ENCODE data around the gene MPZL3.
A peak's percentile ranks its signal among the peaks of the same experiment; 100 is the strongest.

The MPZL3 gene

GRCh38 chr11:118200497-118200896 lies 51.7 kb downstream of the MPZL3 start:
- no peak overlapping the region for H3K4me2 ChIP-seq
- H2AFZ ChIP-seq (ENCODE audit: low read depth): no peak overlapping the region
- no peak overlapping the region for H3K27ac ChIP-seq
- H4K20me1 ChIP-seq (ENCODE audit: insufficient read depth): no peaks in the 10 kb centered on the region
- H3K4me1 ChIP-seq (ENCODE audit: low read depth, poor library complexity, severe bottlenecking): peaks cover 4% of the 10 kb centered on the region
- no peak overlapping the region for H3K4me3 ChIP-seq (IDR thresholded peaks at IDR 0.05; ENCODE audit: insufficient read depth, low read depth, low read length)
- TF ChIP-seq CTCF (conservative IDR thresholded peaks at IDR 0.05; ENCODE audit: low read depth, low read length): no peak
- H3K79me2 ChIP-seq (ENCODE audit: insufficient read depth, low read depth): no peaks in the 10 kb centered on the region
- no peaks in the 10 kb centered on the region for H3K36me3 ChIP-seq (ENCODE audit: insufficient read depth)
- H3K27me3 ChIP-seq (ENCODE audit: insufficient read depth, low read depth): no peaks in the 10 kb centered on the region
- H3K9ac ChIP-seq: no peak overlapping the region

- H3K4me1 ChIP-seq (ENCODE audit: low read depth, poor library complexity, severe bottlenecking): peaks cover 4% of the 10 kb centered on the region
- no peak overlapping the region for H3K4me2 ChIP-seq
- H3K9ac ChIP-seq: no peak overlapping the region
- no peaks in the 10 kb centered on the region for H3K27me3 ChIP-seq (ENCODE audit: insufficient read depth, low read depth)
- H4K20me1 ChIP-seq (ENCODE audit: insufficient read depth): no peaks in the 10 kb centered on the region
- no peaks in the 10 kb centered on the region for H3K79me2 ChIP-seq (ENCODE audit: insufficient read depth, low read depth)
- H3K4me3 ChIP-seq (IDR thresholded peaks at IDR 0.05; ENCODE audit: insufficient read depth, low read depth, low read length): no peak overlapping the region
- H3K36me3 ChIP-seq (ENCODE audit: insufficient read depth): no peaks in the 10 kb centered on the region
- no peak overlapping the region for H3K27ac ChIP-seq
- TF ChIP-seq CTCF (conservative IDR thresholded peaks at IDR 0.05; ENCODE audit: low read depth, low read length): no peak
- H2AFZ ChIP-seq (ENCODE audit: low read depth): no peak overlapping the region
Measured at GRCh38 chr11:118199135-118199534, 53.0 kb downstream of the MPZL3 start.

- Histone ChIP-seq H3K4me3 (IDR thresholded peaks at IDR 0.05; ENCODE audit: insufficient read depth, low read depth, low read length) (no peak overlapping the region), H3K27me3 (ENCODE audit: insufficient read depth, low read depth) (no peaks in the 10 kb centered on the region), H3K4me2 (no peak overlapping the region; the same call in 1 of the 2 replicates), H2AFZ (ENCODE audit: low read depth) (peak overlapping the region; percentile 66), H3K79me2 (ENCODE audit: insufficient read depth, low read depth) (no peaks in the 10 kb centered on the region), H3K27ac (no peak overlapping the region), H4K20me1 (ENCODE audit: insufficient read depth) (no peaks in the 10 kb centered on the region), H3K9ac (no peak overlapping the region), H3K4me1 (ENCODE audit: low read depth, poor library complexity, severe bottlenecking) (peaks cover 4% of the 10 kb centered on the region), H3K36me3 (ENCODE audit: insufficient read depth) (no peaks in the 10 kb centered on the region)
- peak; percentile 69 for TF ChIP-seq CTCF (conservative IDR thresholded peaks at IDR 0.05; ENCODE audit: low read depth, low read length)
Measured at GRCh38 chr11:118198370-118198769, 53.8 kb downstream of the MPZL3 start.

- Histone ChIP-seq H3K36me3 (ENCODE audit: insufficient read depth) (no peaks in the 10 kb centered on the region), H3K9ac (no peak overlapping the region), H3K27me3 (ENCODE audit: insufficient read depth, low read depth) (no peaks in the 10 kb centered on the region), H4K20me1 (ENCODE audit: insufficient read depth) (no peaks in the 10 kb centered on the region), H3K79me2 (ENCODE audit: insufficient read depth, low read depth) (no peaks in the 10 kb centered on the region), H3K4me3 (IDR thresholded peaks at IDR 0.05; ENCODE audit: insufficient read depth, low read depth, low read length) (no peak overlapping the region), H3K27ac (no peak overlapping the region), H3K4me1 (ENCODE audit: low read depth, poor library complexity, severe bottlenecking) (peaks cover 4% of the 10 kb centered on the region), H3K4me2 (no peak overlapping the region), H2AFZ (ENCODE audit: low read depth) (no peak overlapping the region)
- no peak for TF ChIP-seq CTCF (conservative IDR thresholded peaks at IDR 0.05; ENCODE audit: low read depth, low read length)
Measured at GRCh38 chr11:118194835-118195627, 57.1 kb downstream of the MPZL3 start.

All from KMS-11 (cell line).